ENCODE results near the gene ERCC1.

ERCC1 gene

GRCh38 chr19:45423589-45424190 lies at the start of gene ERCC1:
Gene ERCC1, minus strand, starts transcription at chr19:45423917. Its CDS starts 543 bp downstream, at chr19:45423374.
- DNase-seq: peak in 3 of 4 experiments; percentile 46 to 72 (median 61)

GRCh38 chr19:45473367-45473681 lies 49.6 kb upstream of the ERCC1 start:
- DNase-seq: no peak

- DNase-seq: no peak
Measured at GRCh38 chr19:45472563-45473366, 49.0 kb upstream of the ERCC1 start.

- DNase-seq: no peak
Measured at GRCh38 chr19:45471931-45472562, 48.3 kb upstream of the ERCC1 start.

- DNase-seq: no peak
Measured at GRCh38 chr19:45471111-45471930, 47.6 kb upstream of the ERCC1 start.

GRCh38 chr19:45470762-45471081 lies 47.0 kb upstream of the ERCC1 start:
- no peak for DNase-seq

GRCh38 chr19:45469945-45470761 lies 46.4 kb upstream of the ERCC1 start:
- DNase-seq: no peak

- peak; percentile 85 to 90 (median 88) for DNase-seq
Measured at GRCh38 chr19:45469132-45469944, 45.6 kb upstream of the ERCC1 start.

- peak in 3 of 4 experiments; percentile 43 to 66 (median 61) for DNase-seq
Measured at GRCh38 chr19:45468803-45469131, 45.0 kb upstream of the ERCC1 start.

- DNase-seq: peak in 2 of 4 experiments; percentile 18 to 25
Measured at GRCh38 chr19:45468159-45468651, 44.5 kb upstream of the ERCC1 start.

- DNase-seq: peak; percentile 82 to 94 (median 88)
Measured at GRCh38 chr19:45467456-45468158, 43.9 kb upstream of the ERCC1 start, which contains the start of gene FOSB. Gene FOSB, plus strand, starts transcription at chr19:45467996. Its CDS starts 591 bp downstream, at chr19:45468587.

- no peak for DNase-seq
Measured at GRCh38 chr19:45467115-45467455, 43.4 kb upstream of the ERCC1 start.

- no peak for DNase-seq
Measured at GRCh38 chr19:45464852-45465441, 41.2 kb upstream of the ERCC1 start.

- DNase-seq: no peak
Measured at GRCh38 chr19:45464274-45464673, 40.6 kb upstream of the ERCC1 start.

- no peak for DNase-seq
Measured at GRCh38 chr19:45463241-45463640, 39.5 kb upstream of the ERCC1 start.

- DNase-seq: no peak
Measured at GRCh38 chr19:45462174-45462573, 38.5 kb upstream of the ERCC1 start.

- no peak for DNase-seq
Measured at GRCh38 chr19:45460807-45461347, 37.2 kb upstream of the ERCC1 start.

GRCh38 chr19:45457776-45458175 lies 34.1 kb upstream of the ERCC1 start:
- DNase-seq: no peak

GRCh38 chr19:45456500-45456815 lies 32.7 kb upstream of the ERCC1 start:
- DNase-seq: no peak
